Inflammatory macrophage treated with lipopolysaccharide for 4 hours (primary cell): Measurements from ENCODE around the gene NUP210.
A peak's percentile ranks its signal among the peaks of the same experiment; 100 is the strongest.

Source experiments
- DNase-seq: peaks from one replicate; pipeline ENCODE4 v3.0.0-alpha.2; 2020

NUP210 gene

GRCh38 chr3:13372656-13373055 is 47.5 kb downstream of the NUP210 start:
- no peak for DNase-seq

DNA sequence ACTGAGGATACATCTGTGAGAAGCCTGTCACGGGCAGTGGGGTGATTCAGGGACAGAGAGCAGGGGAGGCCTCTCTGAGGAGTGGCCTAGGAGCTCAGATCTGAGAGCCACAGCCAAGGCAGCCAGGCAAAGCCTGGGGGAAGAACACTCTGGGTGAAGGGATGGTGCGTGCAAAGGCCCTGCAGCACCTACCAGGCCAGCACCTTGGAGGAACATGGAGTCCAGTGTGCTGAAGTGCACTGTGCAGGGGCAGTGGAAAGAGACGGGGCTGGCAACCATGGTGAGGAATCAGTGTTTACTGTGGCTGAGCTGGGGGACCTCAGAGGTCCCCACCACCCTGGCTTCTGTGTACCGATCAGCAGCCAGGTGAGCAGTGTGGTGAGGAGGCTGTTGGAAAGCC is 48.0 kb downstream of the NUP210 start:
- DNase-seq = no peak

DNA sequence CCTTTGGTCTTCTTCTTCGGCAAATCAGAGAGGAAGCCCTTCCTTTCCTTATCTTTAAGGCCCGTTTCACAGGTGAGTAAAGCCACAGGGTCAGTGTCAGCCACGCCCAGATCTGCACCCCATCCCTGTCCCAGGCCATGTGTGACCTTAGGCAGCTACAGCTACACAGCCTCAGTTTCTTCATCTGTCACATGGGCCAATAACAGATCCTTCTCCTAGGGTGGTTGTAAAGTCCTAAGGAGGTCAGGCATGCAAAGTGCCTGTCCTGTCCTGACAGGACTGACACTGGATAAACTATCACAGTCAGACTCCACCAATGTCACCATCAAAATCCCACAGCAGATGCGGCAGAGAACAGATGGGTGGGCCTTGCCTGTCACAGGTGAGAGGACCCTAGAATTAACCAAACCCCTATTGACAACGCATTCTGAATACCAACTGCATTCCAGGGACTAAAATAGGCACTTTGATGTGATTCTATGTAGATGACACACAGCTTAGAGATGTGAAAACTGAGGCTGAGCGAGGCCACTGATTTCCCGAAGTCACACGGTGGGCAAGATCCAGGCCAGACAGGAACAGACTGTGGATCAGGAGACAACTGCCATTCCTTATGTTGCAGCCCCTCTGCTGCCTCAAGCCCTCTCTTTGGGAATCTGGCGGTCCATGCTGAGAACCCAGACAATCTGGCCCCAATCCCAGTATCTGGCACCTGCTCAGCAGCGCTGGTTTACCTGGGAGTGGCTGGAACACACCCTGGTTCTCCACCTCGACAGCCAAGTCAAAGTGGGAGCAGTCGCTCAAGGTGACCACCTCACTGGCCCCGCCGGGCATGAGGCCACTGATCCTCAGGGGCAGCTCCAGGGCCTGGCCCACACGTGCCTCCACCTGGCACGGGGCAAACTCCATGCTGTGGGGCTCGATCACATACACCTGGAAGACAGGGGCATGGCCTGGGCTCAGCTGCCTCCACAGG is 48.7 kb downstream of the NUP210 start:
- DNase-seq = no peak

DNA sequence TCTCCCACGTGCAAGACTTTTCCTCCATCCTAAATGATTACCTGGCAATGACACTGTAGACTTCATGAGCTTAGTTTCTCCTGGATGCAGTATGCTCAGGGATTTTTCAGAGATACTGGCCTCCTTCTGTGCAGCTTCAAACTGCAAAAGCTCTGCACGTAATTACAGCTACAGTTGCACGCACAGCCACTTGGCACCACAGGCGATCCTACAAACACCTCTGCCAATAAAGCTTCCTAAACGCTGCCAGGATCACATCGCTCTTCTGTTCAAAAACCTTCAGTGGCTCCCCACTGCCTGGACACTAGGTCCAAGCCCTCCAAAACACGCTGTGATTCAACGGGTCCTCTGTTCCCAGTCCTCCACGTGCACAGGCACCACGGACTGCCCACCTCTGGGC is 49.5 kb downstream of the NUP210 start:
- DNase-seq = no peak

GRCh38 chr3:13370055-13370454 is 50.1 kb downstream of the NUP210 start:
- DNase-seq = no peak

GRCh38 chr3:13368834-13369233 is 51.3 kb downstream of the NUP210 start:
- DNase-seq = no peak

- DNase-seq = no peak
Measured at GRCh38 chr3:13367728-13368127, 52.4 kb downstream of the NUP210 start.

GRCh38 chr3:13365390-13366379 is 54.4 kb downstream of the NUP210 start:
- no peak for DNase-seq

DNA sequence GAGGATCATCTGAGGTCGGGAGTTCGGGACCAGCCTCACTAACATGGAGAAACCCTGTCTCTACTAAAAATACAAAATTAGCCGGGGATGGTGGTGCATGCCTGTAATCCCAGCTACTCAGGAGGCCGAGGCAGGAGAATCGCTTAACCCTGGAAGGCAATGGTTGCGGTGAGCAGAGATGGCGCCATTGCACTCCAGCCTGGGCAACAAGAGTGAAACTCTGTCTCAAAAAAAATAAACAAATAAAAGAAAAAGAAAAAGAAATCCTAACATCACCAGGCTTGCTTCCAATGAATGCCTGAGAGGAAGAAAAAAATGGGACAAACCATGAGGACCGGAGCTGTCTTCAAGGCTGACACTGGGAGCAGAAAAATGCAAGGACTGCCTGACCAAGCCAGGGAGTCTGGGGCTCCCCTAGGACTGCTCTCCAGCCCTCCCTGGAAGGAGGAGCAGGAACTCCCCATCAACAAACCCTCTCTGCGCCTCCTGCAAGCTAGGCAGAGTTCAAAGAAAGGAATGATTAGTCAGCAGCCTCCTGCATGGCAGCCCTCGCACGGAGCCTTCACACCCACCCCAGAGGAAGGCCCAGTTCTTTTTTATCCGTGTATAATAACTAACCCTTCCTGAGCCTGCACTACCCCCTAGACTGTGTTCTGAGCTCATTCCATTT is 55.4 kb downstream of the NUP210 start:
- DNase-seq = no peak

DNA sequence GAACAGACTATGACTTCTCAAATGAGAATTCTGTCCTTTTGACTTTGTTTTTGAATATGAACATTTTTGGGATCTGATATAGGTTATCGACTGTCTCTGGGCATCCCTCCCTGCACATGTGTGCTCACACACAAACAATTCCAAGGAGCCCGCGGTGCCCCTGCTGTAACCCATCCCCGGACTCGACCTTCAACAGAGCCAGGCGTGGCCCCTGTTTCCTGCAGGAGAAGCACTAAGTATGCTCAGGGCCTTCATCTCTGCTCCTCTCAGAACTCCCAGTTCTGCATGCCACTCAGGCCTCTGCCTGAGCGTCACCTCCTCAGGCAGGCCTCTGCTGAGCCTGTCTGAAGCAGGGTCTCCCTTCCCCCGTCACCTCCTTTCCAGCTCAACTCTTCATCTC is 57.6 kb downstream of the NUP210 start:
- no peak for DNase-seq

DNA sequence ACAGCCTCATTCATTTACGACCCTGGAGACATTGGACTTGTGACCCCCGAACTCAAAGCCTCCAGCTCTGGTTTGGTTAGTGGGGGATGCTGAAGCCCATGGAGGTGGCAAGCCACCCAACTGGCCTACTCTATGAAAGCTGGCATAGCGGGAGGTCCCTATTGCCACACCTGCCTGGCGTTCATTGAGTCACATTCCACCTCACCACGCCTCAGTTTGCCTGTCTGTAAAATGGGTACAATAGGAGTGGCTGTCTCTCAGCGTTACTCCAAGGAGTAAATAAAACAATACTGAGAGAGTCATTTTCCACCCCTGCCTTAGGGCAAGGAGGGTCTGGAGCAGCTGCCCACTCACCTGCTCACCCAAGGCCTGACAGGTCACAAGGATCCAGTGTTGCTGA is 60.2 kb downstream of the NUP210 start:
- DNase-seq = no peak

- DNase-seq = no peak
Measured at GRCh38 chr3:13358643-13359042, 61.5 kb downstream of the NUP210 start.

GRCh38 chr3:13358051-13358450 is 62.1 kb downstream of the NUP210 start:
- no peak for DNase-seq

- no peak for DNase-seq
Measured at GRCh38 chr3:13357074-13357473, 63.0 kb downstream of the NUP210 start.

DNA sequence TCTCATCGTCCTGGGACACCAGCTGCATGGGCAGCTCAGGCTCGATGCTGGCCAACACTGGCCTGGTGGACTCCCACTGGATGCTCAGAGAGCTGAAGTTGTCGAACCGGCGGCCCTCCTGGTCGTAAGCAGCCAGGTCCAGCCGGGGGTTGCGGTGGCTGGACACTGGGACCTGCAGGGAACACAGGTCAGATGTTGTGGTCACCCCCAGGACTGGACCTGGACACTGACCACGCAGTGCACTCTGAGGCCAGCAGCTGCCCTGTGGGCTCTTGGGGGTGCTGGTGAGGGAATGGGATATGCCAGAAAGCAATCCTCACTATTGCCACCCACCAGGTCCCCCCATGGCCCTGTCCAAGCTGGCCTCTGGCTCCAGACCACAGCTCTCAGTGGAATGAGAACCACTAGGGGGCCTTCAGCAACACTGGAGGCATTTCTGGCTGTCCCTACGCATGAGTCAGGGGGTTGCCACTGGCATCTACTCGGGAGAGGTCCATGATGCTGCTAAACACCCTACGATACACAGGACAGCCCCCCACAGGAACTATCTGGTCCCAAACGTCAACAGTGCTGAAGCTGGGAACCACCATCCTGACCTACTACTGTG is 66.1 kb downstream of the NUP210 start:
- DNase-seq = no peak

DNA sequence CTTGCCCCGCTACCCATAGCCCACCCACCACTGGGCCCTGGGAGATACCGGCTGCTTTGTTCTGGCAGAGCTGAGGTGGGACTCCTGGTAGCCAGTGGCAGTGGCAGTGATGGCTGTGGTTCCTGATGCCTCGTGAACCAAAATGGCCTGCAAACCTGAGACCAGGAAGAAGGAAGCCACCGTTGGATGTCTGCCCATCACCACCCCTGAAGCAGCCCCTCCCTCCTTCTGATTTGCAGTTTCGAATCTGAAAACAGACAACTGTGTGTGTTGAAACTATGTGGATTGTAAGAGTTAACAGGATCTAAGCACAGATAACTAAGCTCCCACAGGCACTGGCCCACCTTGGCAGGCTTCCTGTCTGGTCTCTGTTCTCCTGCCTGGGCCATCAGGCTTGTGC is 66.6 kb downstream of the NUP210 start:
- DNase-seq = no peak

GRCh38 chr3:13352621-13353131 is 67.4 kb downstream of the NUP210 start:
- peak; percentile 34 for DNase-seq

DNA sequence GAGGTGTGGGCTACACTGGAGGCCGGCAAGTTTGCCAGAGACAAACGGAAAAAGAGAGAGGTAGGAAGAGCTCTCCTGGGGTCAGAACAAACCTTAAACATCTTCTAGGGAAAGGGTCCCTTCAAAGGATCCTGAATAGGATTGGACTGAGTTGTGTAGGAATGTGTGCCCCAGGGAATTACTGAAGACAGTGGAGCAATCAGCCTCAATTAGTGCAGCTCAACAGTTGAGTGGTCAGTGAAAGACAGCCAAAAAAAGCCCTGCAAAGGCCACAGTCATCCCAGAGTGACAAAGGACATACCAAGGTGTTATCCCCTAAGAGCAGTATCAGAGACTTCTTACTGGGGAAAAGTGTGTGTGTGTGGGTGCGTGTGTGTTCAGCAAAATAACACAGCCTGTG is 70.3 kb downstream of the NUP210 start:
- DNase-seq = no peak

- peak; percentile 10 for DNase-seq
Measured at GRCh38 chr3:13348661-13349396, 71.3 kb downstream of the NUP210 start.

DNA sequence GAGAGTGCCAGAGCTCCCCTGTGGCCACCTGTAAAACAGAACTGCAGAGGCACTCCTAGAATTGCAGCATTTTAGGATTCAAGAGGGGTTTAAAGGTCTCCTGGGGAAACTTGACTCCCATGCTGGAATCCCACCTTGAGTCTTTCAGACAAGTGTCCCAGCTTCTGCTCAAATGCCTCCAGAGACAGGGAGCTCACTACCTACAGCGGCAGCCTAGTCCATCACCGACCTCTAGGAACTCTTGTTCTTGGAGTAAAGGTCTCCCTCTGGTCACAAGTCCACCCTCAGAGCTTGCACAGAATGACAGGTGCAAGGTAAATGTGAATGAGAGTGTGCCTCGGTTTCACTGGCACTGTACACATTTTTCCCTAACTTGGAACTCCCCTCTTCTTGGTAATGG is 72.0 kb downstream of the NUP210 start:
- no peak for DNase-seq

DNA sequence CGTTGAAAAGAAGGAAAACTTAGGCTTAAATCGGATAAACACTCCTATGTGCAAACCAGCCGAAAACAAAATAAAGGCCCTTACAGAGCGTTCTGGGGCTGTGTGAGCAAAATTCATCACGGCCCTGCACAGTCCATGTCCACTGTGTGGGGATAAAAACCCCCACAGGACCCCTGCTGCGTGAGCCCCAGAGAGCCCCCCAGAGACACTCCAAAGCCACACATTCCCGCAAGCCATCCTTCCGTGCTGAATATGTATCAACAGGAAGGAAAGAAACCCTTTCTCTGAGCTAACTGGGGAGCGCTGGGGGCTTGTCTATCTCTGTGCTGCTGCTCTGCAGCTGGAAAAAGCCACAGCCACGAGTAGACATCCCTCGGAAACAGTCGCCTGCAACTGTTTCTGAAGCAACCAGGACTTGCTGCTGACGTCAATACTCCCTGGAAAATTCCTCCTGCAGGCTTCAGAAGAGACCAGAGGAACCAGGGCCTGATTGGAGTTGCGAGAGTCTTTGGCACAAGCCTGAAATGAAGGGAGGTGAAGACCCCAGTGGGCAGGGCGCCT is 72.7 kb downstream of the NUP210 start:
- DNase-seq = no peak
